Neural progenitor cell (in vitro differentiated cells): ENCODE measurements around the gene INS.

Experiments used
- CTCF ChIP-seq: fragments of 200-600 bp; sonication (generic); IDR thresholded peaks from 2 replicates; pipeline ENCODE4 v1.5.1; 2017; ENCODE audit warnings: antibody characterized with exemption, mild to moderate bottlenecking
- EZH2 ChIP-seq: fragments of 200-600 bp; sonication (generic); IDR thresholded peaks from 2 replicates; pipeline ENCODE4 v1.6.1; 2017; ENCODE audit warnings: antibody characterized with exemption, mild to moderate bottlenecking, moderate library complexity

- TF ChIP-seq CTCF (no peak), EZH2 (no peak)
Measured at GRCh38 chr11:2178906-2179494, 18.0 kb upstream of the INS start.
